GM23248 (cell line): ENCODE measurements around the gene HBM. TPM values are rescaled to one million over a fixed set of nuclear protein-coding genes. Genes with fewer than 3 reads are reported as not detected.
"Not testable (repeated sequence)": the region's sequence is repeated elsewhere in the genome, so short reads cannot be mapped to it uniquely, and the experiment has no call there.

Experiments
- DNase-seq: peaks from one replicate; pipeline ENCODE4 v3.0.0-alpha.2; 2015
- H2AFZ ChIP-seq: fragments of 200-600 bp; sonication (generic); 2 replicates; pipeline ENCODE4 v1.6.1; 2016; ENCODE audit warnings: antibody characterized with exemption
- H3F3A ChIP-seq: fragments of 200-600 bp; sonication (generic); 2 replicates; pipeline ENCODE4 v1.6.1; 2016; ENCODE audit warnings: mild to moderate bottlenecking, antibody characterized with exemption, mixed run types; ENCODE audit not compliant: insufficient read depth
- H3K27ac ChIP-seq: fragments of 200-600 bp; sonication (generic); 2 replicates; pipeline ENCODE4 v1.5.1; 2016; ENCODE audit warnings: mild to moderate bottlenecking
- H3K27me3 ChIP-seq: fragments of 200-600 bp; sonication (generic); replicated peaks from 2 replicates; pipeline ENCODE4 v1.6.1; 2016; ENCODE audit warnings: mild to moderate bottlenecking; ENCODE audit not compliant: insufficient read depth
- H3K36me3 ChIP-seq: fragments of 200-600 bp; sonication (generic); 2 replicates; pipeline ENCODE4 v1.6.1; 2016; ENCODE audit warnings: low read depth, mild to moderate bottlenecking
- H3K4me1 ChIP-seq: fragments of 200-600 bp; sonication (generic); 2 replicates; pipeline ENCODE4 v1.6.1; 2016; ENCODE audit warnings: mild to moderate bottlenecking; ENCODE audit not compliant: insufficient read depth
- H3K4me2 ChIP-seq: fragments of 200-600 bp; sonication (generic); one replicate; pipeline ENCODE4 v1.6.1; 2016; ENCODE audit warnings: mild to moderate bottlenecking; ENCODE audit not compliant: unreplicated experiment
- H3K4me3 ChIP-seq: fragments of 200-600 bp; sonication (generic); 2 replicates; pipeline ENCODE4 v1.5.1; 2016; ENCODE audit warnings: mild to moderate bottlenecking
- H3K79me2 ChIP-seq: fragments of 200-600 bp; sonication (generic); 2 replicates; pipeline ENCODE4 v1.6.1; 2016; ENCODE audit warnings: mild to moderate bottlenecking; ENCODE audit not compliant: insufficient read depth
- H3K9ac ChIP-seq: fragments of 200-600 bp; sonication (generic); 2 replicates; pipeline ENCODE4 v1.6.1; 2016; ENCODE audit warnings: mild to moderate bottlenecking
- H3K9me2 ChIP-seq: fragments of 200-600 bp; sonication (generic); 2 replicates; pipeline ENCODE4 v1.6.1; 2016; ENCODE audit warnings: mixed run types, mild to moderate bottlenecking, moderate library complexity; ENCODE audit not compliant: insufficient read depth
- H3K9me3 ChIP-seq: fragments of 200-600 bp; sonication (generic); one replicate; pipeline ENCODE4 v1.6.1; 2017; ENCODE audit warnings: low read depth
- H4K20me1 ChIP-seq: fragments of 200-600 bp; sonication (generic); 2 replicates; pipeline ENCODE4 v1.6.0; 2016; ENCODE audit not compliant: insufficient read depth
- EZH2 ChIP-seq: fragments of 200-600 bp; sonication (generic); IDR thresholded peaks from 2 replicates; pipeline ENCODE4 v1.6.1; 2018; ENCODE audit warnings: antibody characterized with exemption, mild to moderate bottlenecking; ENCODE audit not compliant: insufficient read depth, poor library complexity, severe bottlenecking
- EZH2phosphoT487 ChIP-seq: fragments of 200-600 bp; sonication (generic); IDR thresholded peaks from 2 replicates; pipeline ENCODE4 v1.6.1; 2018; ENCODE audit warnings: antibody characterized with exemption, moderate library complexity, mild to moderate bottlenecking, low read depth; ENCODE audit not compliant: insufficient read depth
- WGBS, 2 experiments: methylation state at CpG; one replicate each; pipeline ENCODE4 v1.1.6; 2015 to 2017; ENCODE audit warnings: low lambda C conversion rate in 2 of 2, low coverage in 1 of 2; ENCODE audit errors: missing lambda C conversion rate in 2 of 2; 5-methylcytosine and 5-hydroxymethylcytosine counted together
- in situ Hi-C: fragments of 300-500 bp; cut with MboI; formaldehyde crosslinking; loops from 2 replicates; pipeline ENCODE4 v1.15.0; 2020
- polyA plus RNA-seq: library from polyadenylated mRNA; unstranded; fragments of >200 nt; fragmentation: Nextera tagmentation; extraction: Ambion mirVana; gene quantifications from 2 replicates; pipeline ENCODE4 v1.2.1, GENCODE V29; 2016
- total RNA-seq: library from RNA; depleted of rRNA; stranded (reverse); fragments of >200 nt; shearing (Covaris generic); gene quantifications from 2 replicates; pipeline ENCODE4 v1.2.3, GENCODE V29; 2014

The HBM gene
- total and polyA plus RNA-seq, 2 experiments from 2014 or later = not detected

- Histone ChIP-seq H3K79me2 (no peaks in the 10 kb centered on the region), H3K4me1 (no peaks in the 10 kb centered on the region), H3K4me3 (no peak overlapping the region), H3K4me2 (no peak overlapping the region), H4K20me1 (no peaks in the 10 kb centered on the region), H3K9me2 (no peaks in the 10 kb centered on the region), H3K27me3 (peaks cover 4% of the 10 kb centered on the region; the same call in 1 of the 2 replicates), H3K27ac (no peak overlapping the region), H2AFZ (no peak overlapping the region), H3K9ac (no peak overlapping the region), H3K9me3 (no peaks in the 10 kb centered on the region), H3K36me3 (no peaks in the 10 kb centered on the region), H3F3A (no peaks in the 10 kb centered on the region)
- 45 to 50% methylated on average over 9 of the region's 9 CpGs for WGBS, 2 experiments
- TF ChIP-seq EZH2 = no peak
- no peak for TF ChIP-seq EZH2phosphoT487
- DNase-seq = peak; percentile 23
- in situ Hi-C loops = no loop called here
Observed at GRCh38 chr16:149024-149660, 16.6 kb upstream of the HBM start.

GRCh38 chr16:152141-153128 lies 13.3 kb upstream of the HBM start, which contains the start of gene HBZ:
HBZ (plus strand) TSS chr16:152644; CDS start chr16:152910, 266 bp downstream.
- H3K9ac ChIP-seq = no peak within 1 kb of the TSS
- no peaks in the 10 kb centered on the region for H3F3A ChIP-seq
- H3K9me2 ChIP-seq = no peaks in the 10 kb centered on the region
- no peak within 1 kb of the TSS for H3K4me2 ChIP-seq
- no peak within 1 kb of the TSS for H2AFZ ChIP-seq
- no peaks in the 10 kb centered on the region for H3K9me3 ChIP-seq
- H3K27me3 ChIP-seq = peaks cover 17% of the 10 kb centered on the region
- H3K36me3 ChIP-seq = no peaks in the 10 kb centered on the region
- in situ Hi-C loops = no loop called here
- no peak within 1 kb of the TSS for H3K27ac ChIP-seq
- no peak for DNase-seq
- no peaks in the 10 kb centered on the region for H3K79me2 ChIP-seq
- TF ChIP-seq EZH2 (no peak), EZH2phosphoT487 (no peak)
- 78 to 79% methylated on average over 16 to 17 of the region's 17 CpGs for WGBS, 2 experiments
- H4K20me1 ChIP-seq = no peaks in the 10 kb centered on the region
- H3K4me1 ChIP-seq = no peaks in the 10 kb centered on the region
- H3K4me3 ChIP-seq = no peak within 1 kb of the TSS

- peaks cover 23% of the 10 kb centered on the region for H3K27me3 ChIP-seq
- H3K9me3 ChIP-seq, H3K36me3 ChIP-seq, H4K20me1 ChIP-seq, H3K4me1 ChIP-seq, H3K9ac ChIP-seq, H3K27ac ChIP-seq, H3K4me3 ChIP-seq, H2AFZ ChIP-seq, DNase-seq, H3K9me2 ChIP-seq, H3F3A ChIP-seq, H3K79me2 ChIP-seq, in situ Hi-C loops, H3K4me2 ChIP-seq: not testable (repeated sequence)
- 36 to 100% methylated on average over 1 to 4 of the region's 6 CpGs for WGBS, 2 experiments
Observed at GRCh38 chr16:153129-153521, 12.7 kb upstream of the HBM start.

- H3K9me3 ChIP-seq, H3F3A ChIP-seq, H3K4me3 ChIP-seq, H3K79me2 ChIP-seq, H4K20me1 ChIP-seq, DNase-seq, in situ Hi-C loops, H3K4me2 ChIP-seq, H3K9ac ChIP-seq, H3K4me1 ChIP-seq, H3K27ac ChIP-seq, H3K9me2 ChIP-seq, H2AFZ ChIP-seq, H3K36me3 ChIP-seq: not testable (repeated sequence)
- WGBS, 2 experiments = no CpG with 5 or more reads among the region's 74 CpGs
- peaks cover 23% of the 10 kb centered on the region for H3K27me3 ChIP-seq
Observed at GRCh38 chr16:153550-154216, 12.1 kb upstream of the HBM start.
